A673 (cell line): ENCODE data around the gene CFAP43. TPM values are rescaled to one million over a fixed set of nuclear protein-coding genes. Genes with fewer than 3 reads are reported as not detected.

Experiments used
- BruUV-seq: library from RNA; stranded (reverse); fragments of 400-500 nt; replicated peaks from 2 replicates; lab custom pipeline; 2021; lab: Mats Ljungman, UMichigan
- CTCF ChIA-PET: fragments of 300-600 bp; sonication (Branson Sonifier 250); formaldehyde crosslinking; loops from one replicate; lab custom pipeline; 2022; ENCODE audit warnings: antibody characterized with exemption; lab: Charles Lee
- POLR2A ChIA-PET: fragments of 300-600 bp; sonication (Branson Sonifier 250); formaldehyde crosslinking; loops from one replicate; lab custom pipeline; 2022; ENCODE audit warnings: antibody characterized with exemption; ENCODE audit not compliant: low non-redundant PET; lab: Charles Lee
- DNase-seq: peaks from one replicate; pipeline ENCODE4 v3.0.0-alpha.2; 2015; ENCODE audit warnings: low spot score
- H3K27ac ChIP-seq: fragments of 200-600 bp; sonication (generic); 2 replicates; pipeline ENCODE4 v1.5.1; 2016; ENCODE audit warnings: mixed run types, low read depth, mild to moderate bottlenecking, mixed read lengths, antibody characterized with exemption, low read length; ENCODE audit not compliant: poor library complexity, severe bottlenecking
- H3K27me3 ChIP-seq: fragments of 200-600 bp; sonication (generic); replicated peaks from 2 replicates; pipeline ENCODE4 v1.6.1; 2017; ENCODE audit warnings: mixed run types, low read depth, mild to moderate bottlenecking, mixed read lengths, antibody characterized with exemption, low read length; ENCODE audit not compliant: insufficient read depth, poor library complexity
- H3K36me3 ChIP-seq: fragments of 200-600 bp; sonication (generic); 2 replicates; pipeline ENCODE4 v1.6.1; 2016; ENCODE audit warnings: mixed run types, mild to moderate bottlenecking, mixed read lengths, antibody characterized with exemption, low read length; ENCODE audit not compliant: insufficient read depth, poor library complexity, severe bottlenecking
- H3K4me1 ChIP-seq: fragments of 200-600 bp; sonication (generic); 2 replicates; pipeline ENCODE4 v1.6.1; 2017; ENCODE audit warnings: mixed run types, mild to moderate bottlenecking, mixed read lengths, antibody characterized with exemption, low read length; ENCODE audit not compliant: insufficient read depth, poor library complexity, severe bottlenecking
- H3K4me3 ChIP-seq: fragments of 200-600 bp; sonication (generic); 2 replicates; pipeline ENCODE4 v1.5.1; 2016; ENCODE audit warnings: low read depth, mixed run types, mild to moderate bottlenecking, mixed read lengths, low read length; ENCODE audit not compliant: poor library complexity, severe bottlenecking
- H3K9me3 ChIP-seq: fragments of 200-600 bp; sonication (generic); 2 replicates; pipeline ENCODE4 v1.6.1; 2016; ENCODE audit warnings: mixed run types, low read depth, mild to moderate bottlenecking, mixed read lengths, antibody characterized with exemption, low read length; ENCODE audit not compliant: poor library complexity, severe bottlenecking
- CTCF ChIP-seq: fragments of 300-800, 200-600 bp; sonication (generic); conservative IDR thresholded peaks from 2 replicates; pipeline ENCODE4 v1.5.1; 2017; ENCODE audit warnings: low read depth, mild to moderate bottlenecking, antibody characterized with exemption, low read length, moderate library complexity, mixed read lengths
- EZH2 ChIP-seq: fragments of 200-600 bp; sonication (generic); IDR thresholded peaks from 2 replicates; pipeline ENCODE4 v1.6.1; 2017; ENCODE audit warnings: borderline replicate concordance, low read depth, mild to moderate bottlenecking, mixed read lengths, antibody characterized with exemption, low read length; ENCODE audit not compliant: poor library complexity, severe bottlenecking
- intact Hi-C: fragments of 100-400 bp; cut with micrococcal nuclease; formaldehyde crosslinking; loops from one replicate; pipeline ENCODE4 v1.10.0; 2022; ENCODE audit not compliant: unreplicated experiment
- total RNA-seq: library from RNA; stranded (reverse); gene quantifications from 2 replicates; pipeline ENCODE4 v1.2.3, GENCODE V29; 2021

The CFAP43 gene
- total RNA-seq, 1 experiment from 2014 or later: 0.13 TPM

GRCh38 chr10:104247513-104248146 is 15.5 kb upstream of the CFAP43 start:
- Histone ChIP-seq H3K4me1 (no peaks in the 10 kb centered on the region), H3K9me3 (no peaks in the 10 kb centered on the region), H3K4me3 (no peak overlapping the region), H3K27ac (no peak overlapping the region), H3K36me3 (no peaks in the 10 kb centered on the region), H3K27me3 (peaks cover 5% of the 10 kb centered on the region)
- CTCF ChIA-PET: no interaction called here
- DNase-seq: no peak
- no peak for TF ChIP-seq CTCF
- TF ChIP-seq EZH2: no peak
- POLR2A ChIA-PET: no interaction called here
- intact Hi-C loops: no loop called here
- BruUV-seq: no TSS peak

- intact Hi-C loops: no loop called here
- CTCF ChIA-PET: no interaction called here
- H3K27me3 ChIP-seq: peaks cover 6% of the 10 kb centered on the region
- H3K4me1 ChIP-seq: no peaks in the 10 kb centered on the region
- H3K36me3 ChIP-seq: no peaks in the 10 kb centered on the region
- no peak for DNase-seq
- no peak overlapping the region for H3K4me3 ChIP-seq
- H3K27ac ChIP-seq: no peak overlapping the region
- POLR2A ChIA-PET: no interaction called here
- no peak for TF ChIP-seq CTCF
- no peak for TF ChIP-seq EZH2
- no peaks in the 10 kb centered on the region for H3K9me3 ChIP-seq
- no TSS peak for BruUV-seq
Measured at GRCh38 chr10:104246976-104247375, 14.8 kb upstream of the CFAP43 start.

- Histone ChIP-seq H3K4me1 (no peaks in the 10 kb centered on the region), H3K27me3 (peaks cover 22% of the 10 kb centered on the region), H3K9me3 (no peaks in the 10 kb centered on the region), H3K27ac (no peak overlapping the region), H3K36me3 (no peaks in the 10 kb centered on the region), H3K4me3 (no peak overlapping the region)
- intact Hi-C loops: no loop called here
- ChIA-PET CTCF (interaction anchor here (0.7 kb wide), 1 partner anchor 9 kb away, joined by 5 read pairs; no protein-coding TSS in a partner anchor), POLR2A (interaction anchor here (0.6 kb wide), 1 partner anchor 505 kb away, joined by 12 read pairs; no protein-coding TSS in a partner anchor)
- TF ChIP-seq EZH2 (no peak), CTCF (no peak)
- DNase-seq: no peak
- no TSS peak for BruUV-seq
Measured at GRCh38 chr10:104245066-104245632, 13.0 kb upstream of the CFAP43 start.
